Measurements from ENCODE around the gene MUC15.
A peak's percentile ranks its signal among the peaks of the same experiment; 100 is the strongest.

MUC15 gene

DNA sequence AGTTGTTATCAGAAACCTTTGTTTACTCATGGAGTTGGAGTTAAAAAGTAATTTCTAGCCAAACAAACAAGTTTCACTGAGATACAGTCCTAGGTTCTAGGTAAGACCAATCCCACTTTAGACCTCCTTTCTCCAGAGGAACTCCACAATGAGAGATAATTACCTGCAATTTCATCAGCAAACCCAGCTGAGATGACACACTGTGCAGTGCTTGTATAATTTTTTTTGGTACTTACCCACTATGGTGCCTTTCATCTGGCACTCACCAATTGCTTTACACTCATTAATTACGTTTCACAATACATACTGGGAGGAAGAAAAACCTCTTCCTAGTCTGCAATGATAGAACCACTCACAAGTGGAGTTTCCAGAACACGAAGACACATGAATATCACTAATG is 1.8 kb upstream of the MUC15 start:
- no peak for DNase-seq (ENCODE audit: low read depth)

GRCh38 chr11:26572770-26573402 is 823 bp upstream of the MUC15 start:
- no peak for DNase-seq (ENCODE audit: low read depth)

DNA sequence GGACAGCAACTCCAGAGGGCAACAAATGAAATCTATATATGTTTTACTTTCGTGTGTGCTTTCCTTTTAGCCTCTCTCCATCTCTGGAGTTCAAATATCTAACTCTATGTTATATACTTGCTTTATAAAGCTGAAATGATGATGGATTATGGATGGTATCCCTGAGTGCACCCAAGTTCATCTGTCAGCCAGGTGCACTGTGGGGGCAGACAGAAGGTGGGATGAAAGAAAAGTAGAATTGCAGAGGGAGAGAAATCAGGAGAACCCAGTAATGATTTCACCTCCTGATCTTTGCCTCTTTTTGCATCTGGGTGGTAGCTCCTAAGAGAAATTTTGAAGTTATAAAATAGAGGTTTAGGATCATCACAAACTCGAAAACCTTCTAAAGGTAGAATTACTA is 2.4 kb downstream of the MUC15 start:
- no peak for DNase-seq (ENCODE audit: low read depth)

DNA sequence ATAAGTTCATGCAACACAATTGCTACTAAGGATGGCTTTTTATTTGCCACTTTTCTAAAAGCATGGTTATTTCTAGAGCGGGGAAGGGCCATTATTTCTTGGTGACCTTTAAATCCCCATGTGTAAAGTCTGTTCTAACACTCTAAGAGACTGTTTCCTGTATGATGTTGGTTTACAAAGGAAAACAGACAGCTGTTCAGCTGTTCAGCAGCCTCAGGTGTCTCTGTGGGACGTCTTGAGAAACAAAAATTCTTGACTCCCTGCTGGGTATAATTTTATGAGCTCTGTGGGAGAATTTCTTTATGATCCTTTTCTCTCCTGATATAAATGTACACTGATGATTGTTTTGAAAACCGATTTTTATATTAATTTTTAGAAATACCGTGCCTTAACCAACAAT is 13.9 kb downstream of the MUC15 start:
- DNase-seq (ENCODE audit: low read depth): no peak

DNA sequence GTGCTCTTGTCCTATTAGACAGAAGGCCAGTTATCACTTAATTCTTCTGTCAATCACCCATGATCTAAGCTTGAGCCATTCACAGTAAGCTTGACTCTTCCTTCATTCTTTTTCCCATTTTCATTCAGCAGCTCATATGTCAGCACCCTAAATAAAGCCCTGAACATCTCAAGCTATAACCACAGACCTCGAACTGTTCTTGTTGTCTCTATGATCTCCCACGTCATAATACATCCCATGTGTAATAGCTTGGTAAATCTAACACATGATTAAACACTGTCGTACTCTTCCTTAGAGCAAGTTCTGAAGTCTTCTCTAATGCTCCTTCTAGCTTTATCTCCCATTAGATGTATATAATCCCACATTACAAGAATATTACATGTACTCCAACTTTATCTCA is 14.4 kb downstream of the MUC15 start:
- peak; percentile 2 for DNase-seq (ENCODE audit: low read depth)

DNA sequence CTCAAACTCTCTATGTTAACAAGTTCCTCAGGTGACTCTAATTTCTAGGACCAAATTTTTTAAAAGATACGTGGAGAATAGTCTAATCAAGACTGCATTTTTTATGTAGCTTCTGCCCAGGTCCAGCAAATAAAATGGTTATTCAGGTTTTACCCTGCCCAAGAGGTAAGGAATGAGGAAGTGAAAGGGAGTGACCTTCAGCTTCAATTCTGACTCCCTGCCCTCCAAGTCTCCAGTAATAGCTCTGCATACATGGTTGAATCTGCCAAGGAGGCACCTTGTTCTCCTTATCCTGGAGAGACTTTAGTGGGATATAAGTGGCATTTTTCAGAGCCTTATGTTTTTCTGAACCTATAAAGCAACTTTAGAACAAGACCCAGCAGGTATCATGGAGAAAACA is 15.5 kb downstream of the MUC15 start:
- no peak for DNase-seq (ENCODE audit: low read depth)

GRCh38 chr11:26554455-26554854 is 17.6 kb downstream of the MUC15 start:
- no peak for DNase-seq (ENCODE audit: low read depth)

GRCh38 chr11:26553182-26553581 is 18.9 kb downstream of the MUC15 start:
- DNase-seq (ENCODE audit: low read depth): no peak

- peak; percentile 5 for DNase-seq (ENCODE audit: low read depth)
Observed at GRCh38 chr11:26551186-26551801, 20.8 kb downstream of the MUC15 start.

DNA sequence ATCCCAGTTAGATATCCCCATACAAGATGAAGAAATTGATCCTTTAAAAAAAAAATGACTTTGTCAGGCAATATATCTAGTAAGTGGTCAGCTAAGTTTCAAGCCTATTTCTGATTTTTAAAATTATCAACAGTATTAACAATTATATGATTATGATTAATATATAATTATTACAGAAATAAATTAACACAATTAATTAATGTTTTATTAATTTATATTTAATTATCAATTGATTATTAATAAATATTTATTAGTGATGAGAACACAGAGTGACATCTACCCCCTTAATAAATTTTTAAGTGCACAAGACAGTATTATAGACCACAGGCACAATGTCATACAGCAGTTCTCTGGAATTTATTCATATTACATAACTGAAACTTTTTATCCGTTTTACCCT is 22.0 kb downstream of the MUC15 start:
- DNase-seq (ENCODE audit: low read depth): no peak

DNA sequence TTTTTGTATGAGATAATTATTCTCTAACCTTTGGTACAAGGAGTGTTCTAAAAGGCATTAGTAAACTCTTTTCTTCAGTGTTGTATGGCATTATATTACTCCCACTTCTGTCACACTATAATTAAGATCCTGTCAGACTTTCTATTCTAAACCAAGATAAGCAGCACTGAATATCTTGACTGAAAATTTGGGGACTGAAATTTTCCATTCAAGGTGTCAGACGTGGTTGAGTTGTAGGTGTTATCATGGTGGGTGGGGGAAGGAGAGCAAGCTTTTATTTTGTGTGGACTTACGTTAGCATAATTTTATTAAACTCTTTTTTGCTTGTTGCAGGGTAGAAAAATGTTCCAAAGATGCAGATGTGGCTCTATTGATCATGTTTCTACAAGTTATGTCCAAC is 22.9 kb downstream of the MUC15 start:
- no peak for DNase-seq (ENCODE audit: low read depth)

DNA sequence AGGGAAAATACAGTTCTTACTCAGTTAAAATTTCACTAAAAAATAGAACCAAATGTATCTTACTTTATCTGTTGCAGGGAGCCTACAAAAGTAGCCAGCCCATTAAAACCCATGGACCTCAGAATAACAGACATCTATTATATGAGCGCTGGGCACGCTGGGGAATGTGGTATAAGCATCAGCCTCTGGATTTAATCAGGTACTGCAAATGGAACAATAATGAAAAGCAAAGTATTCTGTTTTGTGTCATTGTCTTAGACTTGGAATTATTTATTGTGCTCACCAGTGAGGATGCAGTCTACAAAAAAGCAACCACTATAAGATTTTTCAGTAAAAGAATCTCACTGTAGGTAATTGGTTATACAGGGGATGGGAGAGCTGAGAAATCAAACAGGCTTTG is 30.2 kb downstream of the MUC15 start:
- DNase-seq (ENCODE audit: low read depth): no peak

- DNase-seq (ENCODE audit: low read depth): no peak
Observed at GRCh38 chr11:26539517-26539916, 32.5 kb downstream of the MUC15 start.

GRCh38 chr11:26537341-26537740 is 34.7 kb downstream of the MUC15 start:
- no peak for DNase-seq (ENCODE audit: low read depth)

GRCh38 chr11:26527685-26528084 is 44.4 kb downstream of the MUC15 start:
- no peak for DNase-seq (ENCODE audit: low read depth)

DNA sequence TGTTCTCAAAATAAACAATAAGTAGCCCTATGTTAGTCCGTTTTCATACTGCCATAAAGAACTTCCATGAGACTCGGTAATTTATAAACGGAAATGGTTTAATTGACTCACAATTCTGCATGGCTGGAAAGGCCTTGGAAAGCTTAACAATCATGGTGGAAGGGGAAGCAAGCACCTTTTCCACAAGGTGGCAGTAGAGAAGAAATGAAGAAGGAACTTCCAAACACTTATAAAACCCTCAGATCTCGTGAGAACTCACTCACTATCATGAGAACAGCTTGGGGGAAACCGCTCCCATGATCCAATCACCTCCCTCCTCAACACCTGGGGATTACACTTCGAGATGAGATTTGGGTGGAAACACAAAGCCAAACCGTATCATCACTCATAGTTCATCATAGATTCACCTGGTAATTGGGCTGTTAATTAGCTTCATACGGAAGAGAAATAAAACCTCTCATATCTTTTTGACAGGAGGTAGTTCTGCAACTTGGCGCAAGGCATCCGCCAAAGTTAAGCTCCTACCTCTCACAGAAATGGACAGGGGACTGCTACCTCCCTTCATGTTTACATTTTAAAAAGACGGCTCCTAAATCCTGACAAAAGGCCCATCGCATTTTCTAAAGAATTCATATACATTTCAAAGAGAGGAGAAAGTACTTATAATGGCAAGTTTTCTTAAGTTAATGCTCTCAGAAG is 49.0 kb downstream of the MUC15 start:
- peak; percentile 61 for DNase-seq (ENCODE audit: low read depth)

DNA sequence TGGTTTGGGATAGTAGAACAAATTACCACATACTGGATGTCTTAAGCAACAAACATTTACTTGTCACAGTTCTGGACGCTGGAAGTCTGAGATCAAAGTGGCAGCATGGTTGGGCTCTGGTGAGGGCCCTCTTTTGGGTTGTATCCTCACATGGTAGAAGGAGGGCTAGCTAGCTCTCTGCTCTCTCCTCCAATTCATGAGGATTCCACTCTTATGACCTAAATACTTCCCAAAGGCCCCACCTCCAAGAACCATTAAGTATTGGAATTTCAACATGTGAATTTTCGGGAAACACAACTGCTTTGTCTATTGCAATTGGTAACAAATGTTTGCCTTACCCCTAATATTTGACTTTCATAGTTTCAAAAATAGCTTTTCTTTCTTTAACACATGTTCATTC is 52.6 kb downstream of the MUC15 start:
- no peak for DNase-seq (ENCODE audit: low read depth)

GRCh38 chr11:26512196-26512595 is 59.9 kb downstream of the MUC15 start:
- no peak for DNase-seq (ENCODE audit: low read depth)

DNA sequence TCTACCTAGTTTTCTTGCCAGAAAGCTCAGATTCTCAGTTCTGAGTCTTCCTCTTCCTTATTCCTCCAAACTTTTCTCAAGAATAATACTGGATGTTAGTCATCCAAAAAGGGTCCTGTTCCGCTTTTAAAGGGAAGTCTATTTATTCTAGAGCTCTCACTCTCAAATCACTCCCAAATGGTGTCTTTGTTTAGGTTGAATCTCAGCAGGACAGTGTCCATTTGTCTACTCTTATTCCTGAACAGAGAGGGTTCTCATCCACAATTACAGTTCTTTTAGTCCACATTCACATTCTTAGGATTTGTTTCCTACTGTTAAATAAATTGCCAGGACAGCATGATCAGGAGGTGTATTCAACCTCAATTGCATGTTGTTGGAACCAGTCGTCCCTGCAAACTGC is 61.3 kb downstream of the MUC15 start:
- DNase-seq (ENCODE audit: low read depth): no peak

DNA sequence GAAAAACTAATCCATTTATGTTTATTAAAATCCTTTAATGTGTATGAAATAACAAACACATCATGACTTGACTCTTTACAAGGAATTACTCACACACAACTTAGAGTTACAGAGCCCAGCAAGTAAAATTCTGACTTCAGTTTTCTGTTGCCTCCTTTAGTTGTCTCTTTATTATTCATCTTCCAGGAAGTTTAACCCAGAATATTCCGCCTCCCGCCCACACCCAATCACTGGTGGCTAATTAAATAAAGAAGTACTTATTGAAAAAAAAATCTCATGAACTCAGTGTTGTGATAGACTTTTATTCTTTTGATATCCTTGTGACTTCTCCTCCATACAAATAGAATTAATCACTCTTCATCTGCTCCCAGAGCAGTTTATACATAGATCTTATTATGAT is 61.9 kb downstream of the MUC15 start:
- DNase-seq (ENCODE audit: low read depth): no peak
